ENCODE data around the gene LILRA2. TPM values are rescaled to one million over a fixed set of nuclear protein-coding genes. Genes with fewer than 3 reads are reported as not detected.
"Not testable (repeated sequence)": the region's sequence is repeated elsewhere in the genome, so short reads cannot be mapped to it uniquely, and the experiment has no call there.

LILRA2 gene
- total and polyA plus RNA-seq, 2 of the 13 experiments (the other 11 are each of a cell fraction or from before 2014, with no cell fraction given) = 0.53 TPM; not detected in 1

GRCh38 chr19:54624934-54625730, 51.5 kb downstream of the LILRA2 start:
- H3K9me3 ChIP-seq (ENCODE audit: low read length); FAIRE-seq; intact Hi-C loops (cut with micrococcal nuclease; ENCODE audit: unreplicated experiment); H4K20me1 ChIP-seq (ENCODE audit: insufficient read depth, low read length); DNase-seq (ENCODE audit: low spot score); H2AFZ ChIP-seq (ENCODE audit: low read length); POLR2A ChIA-PET; H3K4me3 ChIP-seq (replicated peaks in 1 of 3; ENCODE audit: insufficient read depth in 1 of 3, low read depth in 2 of 3, low read length in 3 of 3); ATAC-seq; H3K4me2 ChIP-seq (ENCODE audit: low read depth, low read length); H3K27ac ChIP-seq (ENCODE audit: extremely low read length, insufficient read depth, low read length); H3K9ac ChIP-seq (ENCODE audit: insufficient read depth, low read depth, low read length); H3K36me3 ChIP-seq (replicated peaks in 1 of 2; ENCODE audit: control insufficient read depth in 1 of 2, insufficient read depth in 2 of 2, low read length in 2 of 2); H3K79me2 ChIP-seq (ENCODE audit: insufficient read depth, low read length); in situ Hi-C loops (cut with HindIII; ENCODE audit: extremely low pct_ligation_motif_present, low pct_unique_long_range_greater_than_20kb); CTCF ChIA-PET (ENCODE audit: low intra/inter-chr PET ratio, low total read pairs); H3K4me1 ChIP-seq (ENCODE audit: insufficient read depth, low read length); H3K27me3 ChIP-seq (ENCODE audit: control insufficient read depth in 1 of 2, insufficient read depth in 2 of 2, low read length in 2 of 2); BruUV-seq (replicated peaks): not testable (repeated sequence)
- WGBS (ENCODE audit: low lambda C conversion rate) = 22% methylated on average over 6 of the region's 15 CpGs

GRCh38 chr19:54626757-54627156, 53.2 kb downstream of the LILRA2 start:
- Histone ChIP-seq H3K9me3 (ENCODE audit: low read length) (no peaks in the 10 kb centered on the region), H3K4me1 (ENCODE audit: insufficient read depth, low read length) (no peaks in the 10 kb centered on the region), H3K36me3 (replicated peaks in 1 of 2; ENCODE audit: control insufficient read depth in 1 of 2, insufficient read depth in 2 of 2, low read length in 2 of 2) (no peaks in the 10 kb centered on the region), H3K27ac (ENCODE audit: extremely low read length, insufficient read depth, low read length) (no peak overlapping the region), H2AFZ (ENCODE audit: low read length) (no peak overlapping the region), H3K27me3 (ENCODE audit: control insufficient read depth in 1 of 2, insufficient read depth in 2 of 2, low read length in 2 of 2) (peaks cover 3 to 7% of the 10 kb centered on the region in 2 experiments; a peak in 3 of 5 replicates), H3K79me2 (ENCODE audit: insufficient read depth, low read length) (no peaks in the 10 kb centered on the region), H3K9ac (ENCODE audit: insufficient read depth, low read depth, low read length) (no peak overlapping the region), H4K20me1 (ENCODE audit: insufficient read depth, low read length) (no peaks in the 10 kb centered on the region), H3K4me2 (ENCODE audit: low read depth, low read length) (no peak overlapping the region), H3K4me3 (replicated peaks in 1 of 3; ENCODE audit: insufficient read depth in 1 of 3, low read depth in 2 of 3, low read length in 3 of 3) (no peak overlapping the region)
- CTCF ChIA-PET (ENCODE audit: low intra/inter-chr PET ratio, low total read pairs) = no interaction called here
- POLR2A ChIA-PET = no interaction called here
- BruUV-seq (replicated peaks) = no TSS peak
- in situ Hi-C loops (cut with HindIII; ENCODE audit: extremely low pct_ligation_motif_present, low pct_unique_long_range_greater_than_20kb) (no loop called here), intact Hi-C loops (cut with micrococcal nuclease; ENCODE audit: unreplicated experiment) (no loop called here)
- ATAC-seq = no peak
- no peak for DNase-seq (ENCODE audit: low spot score)
- FAIRE-seq = no peak
- 12% methylated on average over 6 of the region's 8 CpGs for WGBS (ENCODE audit: low lambda C conversion rate)
- TF ChIP-seq ZNF646 (CRISPR knock-in tag; IDR thresholded peaks at IDR 0.05) (no peak), MYNN (CRISPR knock-in tag; IDR thresholded peaks at IDR 0.05; ENCODE audit: low read depth) (no peak), RERE (CRISPR knock-in tag; IDR thresholded peaks at IDR 0.05; ENCODE audit: low read depth) (no peak), POLR2AphosphoS5 (IDR thresholded peaks at IDR 0.05; ENCODE audit: low read depth, low read length) (no peak), FOXA3 (CRISPR knock-in tag; IDR thresholded peaks at IDR 0.05) (no peak)
